AG08396 (cell line): ENCODE results near the gene TNFAIP3.

Experiments used
- DNase-seq: peaks from one replicate; pipeline ENCODE4 v3.0.0; 2012; ENCODE audit warnings: low spot score, mixed read lengths

Gene TNFAIP3

GRCh38 chr6:137864812-137865508 lies 2.1 kb upstream of the TNFAIP3 start:
- no peak for DNase-seq

- no peak for DNase-seq
Observed at GRCh38 chr6:137866200-137866913, 702 bp upstream of the TNFAIP3 start.

GRCh38 chr6:137867685-137868509 lies 838 bp downstream of the TNFAIP3 start:
- no peak for DNase-seq

GRCh38 chr6:137868721-137869548 lies 1.9 kb downstream of the TNFAIP3 start:
- DNase-seq, result no peak

GRCh38 chr6:137869549-137870307 lies 2.7 kb downstream of the TNFAIP3 start:
- no peak for DNase-seq

- DNase-seq, result no peak
Observed at GRCh38 chr6:137870308-137870644, 3.2 kb downstream of the TNFAIP3 start.

GRCh38 chr6:137870744-137871247 lies 3.7 kb downstream of the TNFAIP3 start:
- no peak for DNase-seq

GRCh38 chr6:137871291-137871690 lies 4.2 kb downstream of the TNFAIP3 start:
- DNase-seq, result no peak

GRCh38 chr6:137871831-137872454 lies 4.9 kb downstream of the TNFAIP3 start:
- no peak for DNase-seq

- DNase-seq, result no peak
Observed at GRCh38 chr6:137872581-137873115, 5.6 kb downstream of the TNFAIP3 start.

- peak; percentile 76 for DNase-seq
Observed at GRCh38 chr6:137873273-137873762, 6.3 kb downstream of the TNFAIP3 start.

GRCh38 chr6:137874204-137875057 lies 7.4 kb downstream of the TNFAIP3 start:
- no peak for DNase-seq

- DNase-seq, result no peak
Observed at GRCh38 chr6:137875058-137875520, 8.0 kb downstream of the TNFAIP3 start.

- no peak for DNase-seq
Observed at GRCh38 chr6:137875606-137876005, 8.5 kb downstream of the TNFAIP3 start.

- DNase-seq, result no peak
Observed at GRCh38 chr6:137876547-137876946, 9.5 kb downstream of the TNFAIP3 start.

- DNase-seq, result no peak
Observed at GRCh38 chr6:137877113-137877512, 10.1 kb downstream of the TNFAIP3 start.

GRCh38 chr6:137877606-137878005 lies 10.5 kb downstream of the TNFAIP3 start:
- DNase-seq, result no peak

- no peak for DNase-seq
Observed at GRCh38 chr6:137878029-137878428, 11.0 kb downstream of the TNFAIP3 start.
